Peyer's patch (tissue), 4 donors: ENCODE data around the gene IL16.

Experiments
- POLR2A ChIP-seq, 2 donors: fragments of 450-650 bp; IDR thresholded peaks; one replicate each; pipeline ENCODE4 v1.5.1; 2017; ENCODE audit warnings: antibody characterized with exemption in 2 of 2, mild to moderate bottlenecking in 2 of 2, moderate library complexity in 2 of 2
- TF ChIP-seq, protein P1 (sequence below), 6 experiments: fragments of 450-650 bp in 4 of 6; fragments of 200-600 bp in 2 of 6; sonication (generic) in 1 of 6; IDR thresholded peaks; one replicate each; pipeline ENCODE4 v1.5.1; 2017 to 2019; ENCODE audit warnings: antibody characterized with exemption in 6 of 6, mild to moderate bottlenecking in 3 of 6, moderate library complexity in 1 of 6

DNA sequence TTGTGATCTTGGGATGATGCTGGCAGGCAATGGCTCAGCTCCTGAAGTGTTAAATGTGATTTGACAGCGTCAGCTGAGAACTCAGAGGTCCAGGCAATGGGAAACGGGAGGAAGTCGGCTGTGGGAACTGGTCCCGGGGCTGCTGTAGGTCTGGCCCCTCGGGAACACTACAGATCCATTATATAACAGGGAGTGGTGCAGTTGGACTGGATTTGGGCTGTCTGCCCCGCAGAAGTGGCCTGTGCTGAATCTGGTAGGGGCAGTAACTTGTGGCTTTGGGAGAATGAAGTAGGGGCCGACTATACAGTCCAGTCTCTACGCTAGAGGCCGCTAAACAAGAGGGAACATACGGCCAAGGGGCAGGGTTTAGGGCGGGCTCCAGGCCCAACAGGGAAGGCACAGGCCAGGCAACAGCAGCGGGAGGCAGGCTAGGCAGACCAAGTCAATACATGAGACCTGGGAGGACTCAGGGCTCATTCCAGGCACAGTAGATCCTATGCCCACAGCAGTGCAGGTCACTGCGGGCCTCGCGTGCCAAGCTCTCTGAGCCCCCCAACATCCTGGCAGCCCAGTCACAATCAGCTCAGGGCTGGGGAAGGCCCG, 20.3 kb upstream of the IL16 start:
- TF ChIP-seq, protein P1, sequence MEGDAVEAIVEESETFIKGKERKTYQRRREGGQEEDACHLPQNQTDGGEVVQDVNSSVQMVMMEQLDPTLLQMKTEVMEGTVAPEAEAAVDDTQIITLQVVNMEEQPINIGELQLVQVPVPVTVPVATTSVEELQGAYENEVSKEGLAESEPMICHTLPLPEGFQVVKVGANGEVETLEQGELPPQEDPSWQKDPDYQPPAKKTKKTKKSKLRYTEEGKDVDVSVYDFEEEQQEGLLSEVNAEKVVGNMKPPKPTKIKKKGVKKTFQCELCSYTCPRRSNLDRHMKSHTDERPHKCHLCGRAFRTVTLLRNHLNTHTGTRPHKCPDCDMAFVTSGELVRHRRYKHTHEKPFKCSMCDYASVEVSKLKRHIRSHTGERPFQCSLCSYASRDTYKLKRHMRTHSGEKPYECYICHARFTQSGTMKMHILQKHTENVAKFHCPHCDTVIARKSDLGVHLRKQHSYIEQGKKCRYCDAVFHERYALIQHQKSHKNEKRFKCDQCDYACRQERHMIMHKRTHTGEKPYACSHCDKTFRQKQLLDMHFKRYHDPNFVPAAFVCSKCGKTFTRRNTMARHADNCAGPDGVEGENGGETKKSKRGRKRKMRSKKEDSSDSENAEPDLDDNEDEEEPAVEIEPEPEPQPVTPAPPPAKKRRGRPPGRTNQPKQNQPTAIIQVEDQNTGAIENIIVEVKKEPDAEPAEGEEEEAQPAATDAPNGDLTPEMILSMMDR (IDR thresholded peaks at IDR 0.05): no peak
- no peak for TF ChIP-seq POLR2A (IDR thresholded peaks at IDR 0.05)
